HEK293 (cell line): ENCODE measurements around the gene TMEM143.
A peak's percentile ranks its signal among the peaks of the same experiment; 100 is the strongest.

Experiments
- BCL11A ChIP-seq: fragments of 450-650 bp; formaldehyde crosslinking; IDR thresholded peaks from 2 replicates; pipeline ENCODE4 v1.5.1; 2016; ENCODE audit warnings: low read depth, missing biosample characterization, missing genetic modification characterization
- BCL6B ChIP-seq: fragments of 450-650 bp; formaldehyde crosslinking; IDR thresholded peaks from 2 replicates; pipeline ENCODE4 v1.5.1; 2017; ENCODE audit warnings: missing biosample characterization, missing genetic modification characterization
- HOXC10 ChIP-seq: sonication (generic); formaldehyde crosslinking; IDR thresholded peaks from 2 replicates; pipeline ENCODE4 v1.8.1; 2023; ENCODE audit warnings: mild to moderate bottlenecking, missing genetic modification reagents
- KLF1 ChIP-seq: fragments of 450-650 bp; formaldehyde crosslinking; IDR thresholded peaks from 2 replicates; pipeline ENCODE4 v1.5.1; 2016; ENCODE audit warnings: missing biosample characterization, missing genetic modification characterization
- MEIS1 ChIP-seq: sonication (generic); formaldehyde crosslinking; IDR thresholded peaks from 2 replicates; pipeline ENCODE4 v1.8.1; 2022; ENCODE audit warnings: missing genetic modification reagents, mild to moderate bottlenecking, borderline replicate concordance
- PATZ1 ChIP-seq: fragments of 450-650 bp; formaldehyde crosslinking; IDR thresholded peaks from 2 replicates; pipeline ENCODE4 v1.5.1; 2016; ENCODE audit warnings: missing biosample characterization, missing genetic modification characterization
- PRDM4 ChIP-seq: fragments of 450-650 bp; formaldehyde crosslinking; IDR thresholded peaks from 2 replicates; pipeline ENCODE4 v1.5.1; 2017; ENCODE audit warnings: missing biosample characterization, missing genetic modification characterization
- ZEB2 ChIP-seq: fragments of 450-650 bp; formaldehyde crosslinking; IDR thresholded peaks from 2 replicates; pipeline ENCODE4 v1.5.1; 2016; ENCODE audit warnings: missing biosample characterization, missing genetic modification characterization
- ZNF157 ChIP-seq: fragments of 450-650 bp; formaldehyde crosslinking; IDR thresholded peaks from 2 replicates; pipeline ENCODE4 v1.5.1; 2016; ENCODE audit warnings: missing biosample characterization, missing genetic modification characterization
- ZNF211 ChIP-seq: fragments of 450-650 bp; formaldehyde crosslinking; IDR thresholded peaks from 2 replicates; pipeline ENCODE4 v1.5.1; 2016; ENCODE audit warnings: low read depth, missing biosample characterization, missing genetic modification characterization
- ZNF23 ChIP-seq: fragments of 450-650 bp; formaldehyde crosslinking; IDR thresholded peaks from 2 replicates; pipeline ENCODE4 v1.5.1; 2016; ENCODE audit warnings: missing biosample characterization, missing genetic modification characterization, borderline replicate concordance
- ZNF302 ChIP-seq: fragments of 450-650 bp; formaldehyde crosslinking; IDR thresholded peaks from 2 replicates; pipeline ENCODE4 v1.5.1; 2016; ENCODE audit warnings: missing biosample characterization, missing genetic modification characterization, low read depth
- ZNF311 ChIP-seq: fragments of 450-650 bp; formaldehyde crosslinking; IDR thresholded peaks from 2 replicates; pipeline ENCODE4 v1.5.1; 2017; ENCODE audit warnings: missing biosample characterization, missing genetic modification characterization, borderline replicate concordance
- ZNF510 ChIP-seq: fragments of 450-650 bp; formaldehyde crosslinking; IDR thresholded peaks from 2 replicates; pipeline ENCODE4 v1.5.1; 2018; ENCODE audit warnings: mild to moderate bottlenecking, missing genetic modification characterization, missing biosample characterization; ENCODE audit not compliant: insufficient replicate concordance
- ZNF530 ChIP-seq: fragments of 450-650 bp; formaldehyde crosslinking; IDR thresholded peaks from 2 replicates; pipeline ENCODE4 v1.5.1; 2016; ENCODE audit warnings: low read depth, missing biosample characterization, missing genetic modification characterization
- ZNF707 ChIP-seq: fragments of 450-650 bp; formaldehyde crosslinking; IDR thresholded peaks from 2 replicates; pipeline ENCODE4 v1.5.1; 2016; ENCODE audit warnings: missing biosample characterization, missing genetic modification characterization
- ZNF768 ChIP-seq: fragments of 450-650 bp; formaldehyde crosslinking; IDR thresholded peaks from 2 replicates; pipeline ENCODE4 v1.5.1; 2018; ENCODE audit warnings: missing biosample characterization, mild to moderate bottlenecking, missing genetic modification characterization
- ZNF777 ChIP-seq: fragments of 450-650 bp; formaldehyde crosslinking; IDR thresholded peaks from 2 replicates; pipeline ENCODE4 v1.5.1; 2017; ENCODE audit warnings: missing biosample characterization, missing genetic modification characterization, borderline replicate concordance
- ZNF792 ChIP-seq: fragments of 450-650 bp; formaldehyde crosslinking; IDR thresholded peaks from 2 replicates; pipeline ENCODE4 v1.5.1; 2016; ENCODE audit warnings: missing biosample characterization, missing genetic modification characterization
- ZSCAN18 ChIP-seq: fragments of 450-650 bp; formaldehyde crosslinking; IDR thresholded peaks from 2 replicates; pipeline ENCODE4 v1.5.1; 2016; ENCODE audit warnings: missing biosample characterization, missing genetic modification characterization
- TF ChIP-seq, protein P1 (sequence below): fragments of 450-650 bp; formaldehyde crosslinking; conservative IDR thresholded peaks from 2 replicates; pipeline ENCODE4 v1.5.1; 2016; ENCODE audit warnings: low read depth, missing biosample characterization, missing genetic modification characterization
- TF ChIP-seq, protein P2 (sequence below): fragments of 450-650 bp; formaldehyde crosslinking; IDR thresholded peaks from 2 replicates; pipeline ENCODE4 v1.5.1; 2016; ENCODE audit warnings: missing biosample characterization, missing genetic modification characterization
- TF ChIP-seq, protein P3 (sequence below): fragments of 450-650 bp; formaldehyde crosslinking; IDR thresholded peaks from 2 replicates; pipeline ENCODE4 v1.5.1; 2016; ENCODE audit warnings: missing biosample characterization, missing genetic modification characterization

Gene TMEM143

DNA sequence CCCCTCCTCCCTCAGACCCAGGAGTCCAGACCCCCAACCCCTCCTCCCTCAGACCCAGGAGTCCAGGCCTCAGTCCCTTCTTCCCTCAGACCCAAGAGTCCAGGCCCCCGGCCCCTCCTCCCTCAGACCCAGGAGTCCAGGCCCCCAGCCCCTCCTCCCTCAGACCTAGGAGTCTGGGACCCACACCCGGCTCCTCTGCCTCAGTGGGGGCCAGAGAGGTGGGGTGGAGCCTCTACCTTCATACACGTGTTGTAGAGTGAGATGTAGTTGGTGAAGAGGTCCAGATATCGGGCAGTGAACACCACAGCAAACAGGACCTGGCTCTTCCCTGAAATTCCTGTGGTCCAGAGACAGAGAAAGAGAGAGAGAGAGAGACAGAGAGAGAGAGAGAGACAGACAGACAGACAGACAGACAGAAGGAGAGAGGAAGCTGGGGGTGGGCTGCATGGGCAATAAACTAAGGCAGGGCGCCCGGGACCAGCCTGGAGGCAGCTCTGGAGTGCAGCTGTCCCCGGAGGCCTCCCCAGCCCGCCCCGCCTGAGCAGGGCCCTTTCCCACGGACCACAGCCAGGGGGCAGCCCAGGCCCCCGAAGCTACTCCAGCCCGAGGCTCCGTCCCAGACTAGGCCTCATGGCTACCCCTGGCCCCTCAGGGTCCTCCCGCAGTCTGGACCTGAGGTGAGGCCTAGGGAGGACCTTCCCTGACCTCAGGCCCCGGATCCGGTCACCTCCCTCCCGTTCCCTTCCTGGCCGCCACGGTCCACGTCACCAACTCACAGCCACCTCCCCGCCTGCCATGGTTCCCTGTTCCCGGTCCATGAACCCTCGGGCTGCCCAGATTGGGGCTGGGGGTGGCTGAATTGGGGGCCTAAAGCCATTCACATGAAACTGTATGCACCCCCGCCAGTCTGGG, 26.7 kb upstream of the TMEM143 start (continued):
- TF ChIP-seq PRDM4 (tag by site-specific recombination) (peak; percentile 65), ZNF157 (tag by site-specific recombination) (no peak), ZNF530 (tag by site-specific recombination) (no peak), BCL11A (tag by site-specific recombination) (no peak), HOXC10 (CRISPR knock-in tag) (no peak), ZNF23 (tag by site-specific recombination) (no peak), ZEB2 (tag by site-specific recombination) (0 out of 2 replicates have a peak, but pooled peaks have one; percentile 36), KLF1 (peak; percentile 51), PATZ1 (tag by site-specific recombination) (peak; percentile 83), ZNF707 (tag by site-specific recombination) (no peak), ZNF777 (tag by site-specific recombination) (peak; percentile 76; the same call in 1 of the 2 replicates), ZNF768 (tag by site-specific recombination) (no peak), ZNF792 (no peak), MEIS1 (CRISPR knock-in tag) (no peak), ZNF311 (no peak), ZNF302 (tag by site-specific recombination) (no peak), ZNF510 (tag by site-specific recombination) (no peak), ZSCAN18 (tag by site-specific recombination) (no peak), ZNF211 (tag by site-specific recombination) (no peak), BCL6B (peak; percentile 43; the same call in 1 of the 2 replicates)
- TF ChIP-seq, protein P1, sequence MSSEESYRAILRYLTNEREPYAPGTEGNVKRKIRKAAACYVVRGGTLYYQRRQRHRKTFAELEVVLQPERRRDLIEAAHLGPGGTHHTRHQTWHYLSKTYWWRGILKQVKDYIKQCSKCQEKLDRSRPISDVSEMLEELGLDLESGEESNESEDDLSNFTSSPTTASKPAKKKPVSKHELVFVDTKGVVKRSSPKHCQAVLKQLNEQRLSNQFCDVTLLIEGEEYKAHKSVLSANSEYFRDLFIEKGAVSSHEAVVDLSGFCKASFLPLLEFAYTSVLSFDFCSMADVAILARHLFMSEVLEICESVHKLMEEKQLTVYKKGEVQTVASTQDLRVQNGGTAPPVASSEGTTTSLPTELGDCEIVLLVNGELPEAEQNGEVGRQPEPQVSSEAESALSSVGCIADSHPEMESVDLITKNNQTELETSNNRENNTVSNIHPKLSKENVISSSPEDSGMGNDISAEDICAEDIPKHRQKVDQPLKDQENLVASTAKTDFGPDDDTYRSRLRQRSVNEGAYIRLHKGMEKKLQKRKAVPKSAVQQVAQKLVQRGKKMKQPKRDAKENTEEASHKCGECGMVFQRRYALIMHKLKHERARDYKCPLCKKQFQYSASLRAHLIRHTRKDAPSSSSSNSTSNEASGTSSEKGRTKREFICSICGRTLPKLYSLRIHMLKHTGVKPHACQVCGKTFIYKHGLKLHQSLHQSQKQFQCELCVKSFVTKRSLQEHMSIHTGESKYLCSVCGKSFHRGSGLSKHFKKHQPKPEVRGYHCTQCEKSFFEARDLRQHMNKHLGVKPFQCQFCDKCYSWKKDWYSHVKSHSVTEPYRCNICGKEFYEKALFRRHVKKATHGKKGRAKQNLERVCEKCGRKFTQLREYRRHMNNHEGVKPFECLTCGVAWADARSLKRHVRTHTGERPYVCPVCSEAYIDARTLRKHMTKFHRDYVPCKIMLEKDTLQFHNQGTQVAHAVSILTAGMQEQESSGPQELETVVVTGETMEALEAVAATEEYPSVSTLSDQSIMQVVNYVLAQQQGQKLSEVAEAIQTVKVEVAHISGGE (tag by site-specific recombination): peak; percentile 48
- TF ChIP-seq, protein P2, sequence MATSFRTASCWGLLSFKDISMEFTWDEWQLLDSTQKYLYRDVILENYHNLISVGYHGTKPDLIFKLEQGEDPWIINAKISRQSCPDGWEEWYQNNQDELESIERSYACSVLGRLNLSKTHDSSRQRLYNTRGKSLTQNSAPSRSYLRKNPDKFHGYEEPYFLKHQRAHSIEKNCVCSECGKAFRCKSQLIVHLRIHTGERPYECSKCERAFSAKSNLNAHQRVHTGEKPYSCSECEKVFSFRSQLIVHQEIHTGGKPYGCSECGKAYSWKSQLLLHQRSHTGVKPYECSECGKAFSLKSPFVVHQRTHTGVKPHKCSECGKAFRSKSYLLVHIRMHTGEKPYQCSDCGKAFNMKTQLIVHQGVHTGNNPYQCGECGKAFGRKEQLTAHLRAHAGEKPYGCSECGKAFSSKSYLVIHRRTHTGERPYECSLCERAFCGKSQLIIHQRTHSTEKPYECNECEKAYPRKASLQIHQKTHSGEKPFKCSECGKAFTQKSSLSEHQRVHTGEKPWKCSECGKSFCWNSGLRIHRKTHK: no peak
- TF ChIP-seq, protein P3, sequence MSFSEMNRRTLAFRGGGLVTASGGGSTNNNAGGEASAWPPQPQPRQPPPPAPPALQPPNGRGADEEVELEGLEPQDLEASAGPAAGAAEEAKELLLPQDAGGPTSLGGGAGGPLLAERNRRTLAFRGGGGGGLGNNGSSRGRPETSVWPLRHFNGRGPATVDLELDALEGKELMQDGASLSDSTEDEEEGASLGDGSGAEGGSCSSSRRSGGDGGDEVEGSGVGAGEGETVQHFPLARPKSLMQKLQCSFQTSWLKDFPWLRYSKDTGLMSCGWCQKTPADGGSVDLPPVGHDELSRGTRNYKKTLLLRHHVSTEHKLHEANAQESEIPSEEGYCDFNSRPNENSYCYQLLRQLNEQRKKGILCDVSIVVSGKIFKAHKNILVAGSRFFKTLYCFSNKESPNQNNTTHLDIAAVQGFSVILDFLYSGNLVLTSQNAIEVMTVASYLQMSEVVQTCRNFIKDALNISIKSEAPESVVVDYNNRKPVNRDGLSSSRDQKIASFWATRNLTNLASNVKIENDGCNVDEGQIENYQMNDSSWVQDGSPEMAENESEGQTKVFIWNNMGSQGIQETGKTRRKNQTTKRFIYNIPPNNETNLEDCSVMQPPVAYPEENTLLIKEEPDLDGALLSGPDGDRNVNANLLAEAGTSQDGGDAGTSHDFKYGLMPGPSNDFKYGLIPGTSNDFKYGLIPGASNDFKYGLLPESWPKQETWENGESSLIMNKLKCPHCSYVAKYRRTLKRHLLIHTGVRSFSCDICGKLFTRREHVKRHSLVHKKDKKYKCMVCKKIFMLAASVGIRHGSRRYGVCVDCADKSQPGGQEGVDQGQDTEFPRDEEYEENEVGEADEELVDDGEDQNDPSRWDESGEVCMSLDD: peak; percentile 59; the same call in 1 of the 2 replicates
